HT-29 (cell line): ENCODE data around the gene ZNF175. TPM values are rescaled to one million over a fixed set of nuclear protein-coding genes. Genes with fewer than 3 reads are reported as not detected.

Experiments
- DNase-seq: peaks from one replicate; pipeline ENCODE4 v3.0.0-alpha.2; 2015; ENCODE audit warnings: low spot score
- total RNA-seq: library from RNA; depleted of rRNA; stranded (reverse); fragments of >200 nt; shearing (Covaris generic); gene quantifications from 2 replicates; pipeline ENCODE4 v1.2.3, GENCODE V29; 2014

Gene ZNF175
- total RNA-seq, 1 experiment from 2014 or later: 1.1 TPM

DNA sequence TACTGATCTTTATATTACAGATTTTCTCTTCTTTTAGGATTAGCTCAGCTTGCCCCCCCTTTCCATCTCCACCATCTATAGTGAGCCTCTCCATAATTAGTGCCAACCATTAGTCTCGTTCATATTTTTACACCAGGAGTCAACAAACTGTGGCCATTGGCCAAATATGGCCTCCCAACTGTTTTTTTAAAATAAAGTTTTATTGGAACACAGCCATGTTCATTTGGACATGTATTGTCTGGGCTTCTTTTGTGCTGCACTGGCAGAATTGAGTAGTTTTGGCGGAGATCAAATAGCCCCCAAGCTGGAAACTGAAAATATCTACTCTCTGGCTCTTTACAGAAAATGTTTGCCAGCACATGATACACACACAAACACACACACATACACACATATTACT, 18.4 kb downstream of the ZNF175 start:
- no peak for DNase-seq

DNA sequence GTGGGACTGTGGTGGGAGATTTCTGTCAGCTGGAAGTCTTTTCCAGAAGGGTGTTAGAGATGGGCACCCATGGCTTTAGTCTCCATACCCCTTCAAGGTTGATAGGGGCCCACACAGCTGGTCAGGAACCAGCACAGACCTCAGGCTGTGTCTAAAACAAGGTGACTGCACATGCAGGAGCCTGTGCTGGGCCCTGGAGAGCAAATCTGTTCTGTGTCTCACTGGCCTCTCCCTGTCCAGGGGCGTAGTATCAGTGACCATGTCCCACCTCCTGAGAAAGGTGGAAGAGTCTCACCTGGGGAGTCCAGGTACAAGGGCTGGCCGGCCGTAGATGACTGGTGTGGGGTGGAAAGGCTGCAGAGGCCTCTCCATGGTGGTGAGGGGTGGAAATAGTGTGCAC, 19.4 kb downstream of the ZNF175 start:
- DNase-seq: no peak

DNA sequence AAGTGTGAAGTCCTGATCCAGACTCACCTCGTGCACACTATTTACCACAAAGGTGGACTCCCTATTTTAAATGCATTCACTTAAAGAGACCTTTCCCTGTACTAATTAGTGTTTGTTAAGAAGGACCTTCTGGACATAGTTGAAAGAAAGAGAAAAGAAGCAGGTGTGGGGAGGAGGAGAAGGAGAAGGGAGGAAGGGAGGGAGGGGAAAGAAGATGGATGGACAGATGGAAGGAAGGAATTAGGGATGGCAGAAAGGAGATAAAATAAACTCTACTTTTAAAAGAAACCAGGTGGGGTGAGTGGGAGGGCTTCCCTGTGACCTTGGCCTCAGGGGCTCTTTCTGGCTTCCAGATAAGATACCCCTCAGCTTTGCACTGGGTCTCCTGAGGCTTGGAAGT, 21.4 kb downstream of the ZNF175 start:
- no peak for DNase-seq

DNA sequence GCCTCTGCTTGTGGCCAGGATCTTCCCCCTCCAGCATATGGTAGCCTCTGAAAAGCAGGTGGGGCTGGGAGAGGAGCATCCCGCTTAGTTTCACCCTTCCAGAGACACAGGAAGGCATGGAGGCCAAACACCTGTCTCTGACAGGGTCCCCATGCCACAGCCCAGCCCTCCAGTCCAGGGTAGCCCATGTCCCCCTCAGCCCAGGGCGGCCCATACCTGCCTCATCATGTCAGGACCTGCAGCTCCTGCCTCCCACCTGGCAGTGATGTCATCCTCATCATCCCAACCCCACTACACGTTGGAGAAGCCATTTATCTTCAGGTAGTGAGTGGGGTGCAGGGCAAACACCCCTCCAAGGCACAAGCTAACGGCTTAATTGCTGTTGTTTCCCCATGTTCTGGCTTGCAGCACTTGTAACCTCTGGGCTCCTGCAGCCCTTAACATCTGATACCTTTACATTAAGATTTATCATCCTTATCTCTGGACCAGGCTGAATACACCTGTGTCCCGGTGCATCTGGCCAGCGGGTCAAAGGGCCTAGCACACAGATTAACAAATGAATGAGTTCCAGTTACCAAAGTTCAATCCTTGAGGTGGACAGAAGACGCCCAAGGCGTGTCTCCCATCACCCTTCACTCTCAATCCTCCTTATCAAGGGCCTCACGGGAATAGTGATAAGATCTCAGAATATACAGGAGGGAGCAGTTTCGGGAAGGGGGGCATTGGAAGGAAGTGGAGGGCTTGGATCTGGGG, 22.2 kb downstream of the ZNF175 start:
- no peak for DNase-seq

DNA sequence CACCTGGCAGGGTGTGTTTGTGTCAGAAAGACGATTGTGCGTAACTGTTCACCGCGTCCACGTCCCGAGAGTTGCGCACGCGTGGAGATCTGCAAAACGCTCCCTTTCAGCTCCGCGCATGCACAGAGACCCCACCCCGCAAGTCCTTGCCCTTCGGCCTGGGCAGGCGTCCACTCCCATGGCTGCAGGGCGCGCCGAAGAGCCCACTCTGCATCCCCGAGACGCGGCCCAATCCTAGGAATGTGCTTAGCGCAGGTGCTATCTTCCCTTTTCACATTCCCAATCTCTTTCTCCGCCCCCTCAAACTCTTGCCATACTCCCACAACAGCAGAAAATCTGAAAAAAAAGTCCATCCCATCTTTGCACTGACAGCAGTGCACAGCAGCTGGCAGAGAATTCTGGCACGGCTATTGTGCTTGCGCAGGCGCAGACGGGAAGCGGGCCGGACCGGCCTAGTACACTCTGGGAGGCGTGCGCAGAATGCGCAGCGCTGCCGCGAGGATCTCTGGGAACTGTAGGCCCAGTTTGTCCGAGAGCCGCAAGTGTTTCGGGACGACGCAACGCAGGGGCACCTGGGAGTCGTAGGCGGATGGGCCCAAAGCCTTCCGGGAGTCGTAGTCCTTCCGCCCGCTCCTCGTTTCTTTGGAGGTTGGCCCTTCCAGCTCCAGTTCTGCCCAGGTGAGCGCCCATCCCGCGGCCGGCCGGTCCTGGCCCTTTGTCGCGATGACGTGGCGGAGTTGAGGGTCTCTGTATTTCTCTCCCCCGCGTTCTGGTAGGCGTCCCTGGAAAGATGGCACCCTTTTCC, 23.1 kb downstream of the ZNF175 start:
- DNase-seq: peak; percentile 100

DNA sequence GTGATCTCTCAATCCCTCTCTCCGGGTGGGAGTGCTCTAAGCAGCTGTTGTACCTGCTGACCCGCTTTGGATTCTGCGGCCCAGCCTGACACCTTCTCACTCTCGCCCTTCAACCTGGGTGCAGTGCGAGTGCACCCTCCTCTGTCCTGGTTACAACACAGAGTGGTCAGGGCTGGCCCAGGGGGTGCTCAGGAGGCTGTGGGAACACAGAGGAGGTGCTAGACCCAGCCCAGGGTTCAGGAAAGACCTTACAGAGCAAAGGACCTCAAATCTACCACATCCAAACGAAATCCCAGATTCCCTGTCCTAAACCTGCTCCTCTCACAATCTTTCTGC, 23.7 kb downstream of the ZNF175 start:
- DNase-seq: no peak

DNA sequence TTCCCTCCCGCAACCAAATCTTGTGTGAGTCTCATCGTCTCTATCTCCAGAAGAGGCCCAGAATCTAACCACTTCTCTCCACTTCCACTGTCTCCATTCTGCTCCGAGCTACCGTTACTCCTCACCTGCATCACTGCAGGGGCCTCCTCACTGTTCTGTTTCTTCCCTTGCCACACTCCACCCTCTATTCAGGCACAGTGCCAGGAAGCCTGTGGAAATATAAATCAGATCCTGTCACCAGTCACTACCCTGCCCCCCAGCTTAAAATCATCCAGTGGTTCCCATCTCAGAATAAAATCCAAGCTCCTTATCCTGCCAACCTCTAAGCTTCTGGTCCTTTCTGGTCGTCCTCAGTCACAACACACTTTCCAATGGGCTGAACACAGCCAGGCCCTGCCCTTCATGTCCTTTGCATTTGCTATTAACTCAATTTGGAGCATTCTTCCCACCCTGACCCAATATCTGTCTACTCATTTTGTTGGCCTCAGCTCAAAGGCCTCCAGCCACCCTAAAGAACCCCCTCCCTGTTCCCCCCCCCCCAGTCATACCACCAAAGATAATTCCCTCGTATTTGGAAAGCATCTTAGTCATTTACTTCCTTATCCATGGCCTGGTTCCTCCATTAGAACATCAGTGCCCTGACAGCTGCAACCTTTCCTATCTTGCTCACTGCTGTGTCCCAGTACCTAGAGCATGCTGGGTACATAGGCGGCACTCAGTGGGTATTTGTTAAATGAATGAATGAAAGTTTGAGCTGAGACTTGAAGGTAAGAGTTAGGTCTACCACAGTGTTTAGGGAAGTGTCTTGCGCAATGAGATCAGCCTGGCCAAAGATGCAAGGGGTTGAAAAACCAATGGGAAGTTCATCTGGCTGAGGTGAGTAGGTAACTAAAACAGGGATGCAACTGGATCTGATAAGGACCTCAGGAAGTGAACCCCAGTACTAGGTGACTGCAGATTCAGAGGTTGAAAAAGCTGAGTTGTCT, 24.4 kb downstream of the ZNF175 start:
- DNase-seq: no peak

DNA sequence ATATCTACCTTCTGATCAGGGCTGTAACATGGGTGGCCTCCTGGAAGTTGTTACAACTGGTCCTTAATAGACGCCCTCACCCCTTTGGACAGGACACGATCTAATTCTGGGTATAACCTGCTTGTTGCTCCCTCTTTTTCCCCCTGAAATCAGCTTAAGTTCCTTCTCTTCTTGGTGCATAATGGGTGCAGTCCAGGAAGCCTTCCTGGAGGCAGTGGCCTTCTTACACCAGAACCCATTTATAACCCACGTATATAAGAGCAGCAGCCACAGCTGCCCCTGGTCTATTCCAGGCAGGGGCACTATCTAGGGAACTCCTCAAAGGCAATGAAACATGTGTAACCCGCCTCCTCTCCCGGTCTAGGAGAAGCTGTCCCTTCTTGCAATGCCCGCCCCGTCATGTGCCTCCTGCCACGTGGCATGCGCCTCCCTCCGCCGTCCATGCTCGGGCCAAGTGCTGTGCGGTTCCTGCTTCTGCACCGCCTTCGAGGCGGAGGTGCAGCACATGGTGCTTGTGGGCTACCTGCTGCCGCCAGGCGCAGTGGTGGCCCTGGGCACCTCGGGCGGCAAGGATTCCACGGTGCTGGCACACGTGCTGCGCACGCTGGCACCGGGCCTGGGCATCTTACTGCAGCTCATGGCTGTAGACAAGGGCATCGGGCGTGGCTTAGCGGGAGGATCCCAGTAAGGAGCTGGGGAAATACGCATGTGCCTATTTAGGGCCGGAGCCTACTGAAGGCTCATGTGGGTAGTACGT, 27.3 kb downstream of the ZNF175 start:
- no peak for DNase-seq

DNA sequence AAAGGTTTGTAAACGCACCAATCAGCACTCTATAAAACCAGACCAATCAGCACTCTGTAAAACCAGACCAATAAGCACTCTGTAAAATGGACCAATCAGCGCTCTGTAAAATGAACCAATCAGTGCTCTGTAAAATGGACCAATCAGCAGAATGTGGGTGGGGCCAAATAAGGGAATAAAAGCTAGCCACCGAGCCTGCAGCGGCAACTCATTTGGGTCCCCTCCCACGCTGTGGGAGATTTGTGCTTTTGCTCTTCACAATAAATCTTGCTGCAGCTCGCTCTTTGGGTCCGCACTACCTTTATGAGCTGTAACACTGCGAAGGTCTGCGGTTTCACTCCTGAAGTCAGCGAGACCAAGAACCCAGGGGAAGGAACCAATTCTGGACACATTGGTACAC, 28.0 kb downstream of the ZNF175 start:
- DNase-seq: no peak

DNA sequence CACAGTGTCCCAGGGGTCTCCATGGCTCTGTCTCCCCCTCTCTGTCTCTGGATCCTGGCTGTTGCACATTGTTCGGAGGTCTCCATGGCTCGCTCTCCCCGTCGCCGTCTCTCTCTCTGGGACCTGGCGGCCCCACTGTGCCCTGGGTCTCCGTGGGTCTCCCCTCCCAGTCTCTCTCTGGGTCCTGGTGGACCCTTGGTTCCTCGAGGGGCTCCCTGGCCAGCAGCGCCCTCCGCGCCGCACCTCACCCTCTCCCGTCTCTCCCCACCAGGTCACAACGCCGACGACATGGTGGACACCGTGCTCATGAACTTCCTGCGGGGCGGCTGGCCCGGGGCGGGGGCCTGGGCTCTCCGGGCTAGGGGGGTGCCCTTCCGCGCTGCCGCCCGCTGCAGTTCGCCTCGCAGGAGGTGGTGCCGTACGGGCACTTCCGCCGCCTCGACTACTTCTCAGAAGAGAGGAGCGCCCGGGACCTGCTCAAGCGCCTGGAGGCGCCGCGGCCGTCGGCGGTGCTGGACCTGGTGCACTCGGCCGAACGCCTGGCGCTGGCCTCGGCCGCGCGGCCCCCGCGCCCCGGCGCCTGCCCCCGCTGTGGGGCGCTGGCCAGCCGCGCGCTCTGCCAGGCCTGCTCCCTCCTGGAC, 30.0 kb downstream of the ZNF175 start:
- DNase-seq: no peak

DNA sequence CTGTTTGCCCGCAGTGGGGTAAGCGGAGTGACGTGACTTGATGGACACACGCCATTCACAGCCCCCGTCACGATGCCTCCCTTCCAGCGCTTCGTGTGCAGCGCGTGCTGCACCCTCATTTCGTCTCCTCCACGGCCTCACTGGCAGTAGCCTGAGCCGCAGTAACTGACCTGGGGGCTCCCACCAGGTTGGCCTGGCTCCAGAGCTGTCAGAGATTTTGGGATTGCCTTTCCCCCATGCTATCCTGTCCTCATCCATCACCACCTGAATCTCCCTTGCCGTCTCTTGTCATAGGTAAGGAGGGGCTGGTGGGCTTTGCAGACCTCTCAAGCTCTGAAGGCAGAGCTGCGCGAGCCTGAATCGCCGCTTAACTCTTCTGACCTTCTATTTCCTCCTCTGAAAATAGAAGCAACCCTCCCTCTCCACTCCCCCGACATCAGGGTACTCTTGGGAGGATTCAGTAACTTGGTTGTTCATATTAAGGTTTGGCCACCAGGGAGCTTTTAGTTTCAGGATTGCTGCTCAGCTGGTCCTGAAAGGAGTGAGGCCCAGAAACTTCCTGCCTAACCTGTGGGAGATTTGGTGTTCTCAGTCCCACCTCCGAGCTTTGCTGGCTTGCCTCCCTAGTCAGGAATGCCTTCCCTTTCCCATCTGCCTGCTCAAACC, 31.2 kb downstream of the ZNF175 start:
- no peak for DNase-seq

DNA sequence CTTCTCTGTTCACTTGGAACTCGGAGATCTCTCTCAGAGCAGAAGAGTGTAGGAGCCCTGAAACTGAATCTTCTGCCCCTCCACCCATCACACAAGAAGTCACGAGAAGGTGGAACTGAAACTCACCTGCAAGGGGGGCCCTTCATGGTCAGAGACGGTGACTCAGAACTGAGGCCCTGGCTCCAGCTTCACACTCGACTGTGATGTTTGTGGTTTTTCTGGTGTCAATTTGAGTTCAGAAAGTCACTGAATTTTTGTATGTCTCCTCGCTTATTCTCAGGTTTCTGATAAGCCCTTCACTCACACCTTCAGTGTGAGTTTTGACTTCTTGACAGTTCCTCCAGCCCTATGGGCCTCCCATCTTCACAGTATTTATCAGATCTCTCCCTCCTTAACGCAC, 36.0 kb downstream of the ZNF175 start:
- DNase-seq: no peak

DNA sequence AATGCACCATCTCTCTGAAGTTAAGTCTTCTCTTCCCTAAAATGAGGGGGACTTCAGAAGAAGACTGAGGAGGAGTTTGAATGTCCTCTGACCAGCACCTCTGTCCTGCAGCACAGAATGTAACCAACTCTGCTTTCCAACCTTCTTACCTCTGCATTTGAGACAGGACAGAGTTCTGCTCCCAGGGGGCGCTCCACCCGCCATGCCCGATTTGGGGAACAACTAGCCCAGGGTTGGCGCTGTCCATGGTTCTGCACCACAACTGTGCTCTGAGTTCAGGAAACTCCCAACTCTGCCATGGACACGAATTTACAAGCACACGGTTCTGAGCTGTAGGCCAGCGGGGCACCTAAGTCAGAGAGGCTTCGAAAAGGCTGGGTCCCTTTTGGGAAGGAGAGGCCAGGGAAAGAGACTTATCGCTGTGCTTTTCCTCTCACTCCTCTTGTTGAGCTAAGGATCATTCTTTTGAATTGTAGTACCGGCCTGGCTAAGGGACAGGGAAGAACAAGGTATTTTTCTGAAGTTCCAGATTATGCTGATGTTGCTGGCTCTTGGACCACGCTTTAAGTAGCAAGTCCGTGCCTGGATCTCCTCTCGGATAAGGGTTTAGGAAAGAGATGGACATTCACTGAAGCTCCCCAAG, 37.0 kb downstream of the ZNF175 start:
- peak; percentile 96 for DNase-seq

DNA sequence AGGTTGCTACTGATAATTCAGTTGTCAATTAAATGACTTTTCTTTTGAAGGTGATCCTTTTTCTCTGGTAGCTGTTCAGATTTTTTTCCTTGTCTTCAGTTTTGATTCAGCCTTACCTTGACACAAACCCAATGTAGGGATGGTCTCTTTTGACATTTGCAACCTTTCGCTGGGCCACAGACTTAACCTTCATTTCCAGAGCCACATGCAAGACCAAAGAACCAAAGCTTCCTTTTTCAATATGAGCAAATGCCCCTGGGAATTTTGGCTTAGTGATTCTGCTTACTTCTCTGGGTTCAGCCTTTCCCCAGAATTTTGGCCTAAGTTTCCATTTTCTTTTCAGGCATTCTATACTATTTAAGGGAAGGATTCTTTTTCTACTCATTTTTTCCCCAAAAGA, 39.5 kb downstream of the ZNF175 start:
- no peak for DNase-seq

DNA sequence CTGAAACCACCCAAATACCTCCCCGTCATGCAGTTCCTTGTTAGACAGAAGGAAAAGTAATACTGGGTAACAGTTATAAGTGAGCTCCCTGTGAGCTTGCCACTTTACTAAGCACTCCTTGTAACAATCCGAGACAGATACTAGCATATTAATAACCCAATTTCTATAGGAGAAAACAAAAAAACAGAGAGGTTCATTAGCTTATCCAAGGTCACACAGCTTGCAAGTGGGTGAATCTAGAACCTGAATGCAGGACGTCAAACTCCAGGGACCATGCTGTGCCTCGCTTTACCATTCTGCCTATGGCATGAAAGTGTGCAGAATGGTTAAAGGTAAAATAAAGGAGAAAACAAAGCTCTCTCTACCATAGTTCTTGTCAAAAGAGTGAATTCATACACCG, 43.7 kb downstream of the ZNF175 start:
- no peak for DNase-seq

DNA sequence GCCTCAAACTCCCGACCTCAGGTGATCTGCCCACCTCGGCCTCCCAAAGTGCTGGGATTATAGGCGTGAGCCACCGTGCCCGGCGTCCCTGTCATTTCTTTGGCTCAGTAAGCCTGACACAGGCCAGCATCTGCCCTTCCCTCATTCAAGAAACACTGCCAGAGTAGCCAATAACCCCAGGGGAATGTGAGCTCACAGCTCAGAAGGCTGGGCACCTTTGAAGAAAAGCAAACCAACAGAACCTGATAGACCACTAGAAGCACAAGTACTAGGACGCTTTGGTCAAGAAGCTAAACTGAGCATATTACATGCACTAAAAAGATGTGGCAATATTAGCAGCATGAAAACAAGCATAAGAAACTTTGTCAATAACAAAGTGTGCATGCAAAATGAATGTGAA, 44.9 kb downstream of the ZNF175 start:
- no peak for DNase-seq

DNA sequence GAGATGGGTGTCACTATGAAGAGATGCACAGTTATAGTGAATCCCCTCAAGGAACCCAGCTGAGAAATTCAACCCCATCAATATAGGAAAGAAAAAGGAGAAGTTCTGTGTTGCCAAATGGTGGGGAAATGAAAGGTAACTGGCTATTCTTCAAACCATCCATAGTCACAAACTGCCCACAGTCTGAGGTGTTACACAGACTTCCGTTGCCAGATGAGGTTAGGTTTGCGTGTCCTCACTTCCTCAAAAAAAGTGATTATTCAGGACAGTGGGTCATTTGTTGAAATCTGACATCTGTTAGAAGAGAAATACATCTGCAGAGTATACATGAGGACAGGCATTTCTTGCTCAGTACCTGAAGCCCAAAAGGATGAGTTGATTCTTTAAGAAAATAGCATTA, 50.1 kb downstream of the ZNF175 start:
- DNase-seq: no peak

DNA sequence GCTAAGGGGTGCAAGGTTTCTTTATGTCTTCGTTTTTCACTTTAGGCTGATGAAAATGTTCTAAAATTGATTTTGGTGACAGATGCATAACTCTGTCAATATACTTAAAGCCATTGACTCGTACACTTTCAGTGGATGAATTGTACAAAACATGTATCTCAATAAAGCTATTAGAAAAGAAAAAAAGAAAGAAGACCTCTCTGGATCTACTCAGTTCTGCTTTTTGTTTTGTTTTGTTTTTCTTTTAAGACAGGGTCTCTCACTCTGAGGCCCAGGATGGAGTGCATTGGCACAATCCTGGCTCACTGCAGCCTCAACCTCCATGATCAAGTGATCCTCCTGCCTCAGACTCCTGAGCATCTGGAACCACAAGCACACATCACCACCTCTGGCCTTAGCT, 55.6 kb downstream of the ZNF175 start:
- no peak for DNase-seq

DNA sequence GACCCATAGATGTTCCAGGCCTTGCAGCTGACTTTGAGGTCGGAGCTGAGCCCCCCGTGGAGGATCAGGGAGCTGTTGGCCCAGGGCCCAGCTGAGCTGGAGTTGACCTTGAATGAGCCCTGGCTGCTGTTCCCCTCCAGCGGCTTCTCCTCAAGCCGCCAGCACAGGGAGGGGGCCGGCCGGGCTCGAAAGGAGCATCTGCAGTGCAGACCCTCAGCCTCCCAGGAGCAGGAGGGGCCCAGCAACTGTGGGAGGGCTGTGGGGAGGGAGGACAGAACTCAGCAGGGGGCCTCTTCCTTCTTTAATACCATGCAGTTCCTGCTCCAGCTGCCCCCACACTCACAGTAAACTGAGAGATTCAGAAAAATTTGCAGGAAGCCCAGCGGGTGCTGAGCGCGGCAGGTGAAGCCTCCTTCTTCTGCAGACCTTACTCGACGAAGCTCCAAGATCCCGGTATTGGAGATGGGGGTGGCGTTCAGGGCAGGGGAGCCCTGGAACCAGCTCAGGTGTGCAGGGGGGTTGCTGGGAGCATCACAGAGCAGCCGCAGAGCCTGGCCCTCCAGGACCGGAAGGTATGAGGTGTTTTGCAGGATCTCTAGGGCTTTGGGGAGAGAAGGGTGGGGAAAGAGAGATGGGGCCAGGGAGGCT, 56.5 kb downstream of the ZNF175 start:
- no peak for DNase-seq
